NCI-H2107 treated with DMSO at 0.1 percent for 48 hours (cell line): Measurements from ENCODE around the gene PPFIA4.

Experiments
- DNase-seq: peaks from one replicate; lab custom pipeline; 2025; ENCODE audit not compliant: unreplicated experiment; lab: John Stamatoyannopoulos, UW

PPFIA4 gene

DNA sequence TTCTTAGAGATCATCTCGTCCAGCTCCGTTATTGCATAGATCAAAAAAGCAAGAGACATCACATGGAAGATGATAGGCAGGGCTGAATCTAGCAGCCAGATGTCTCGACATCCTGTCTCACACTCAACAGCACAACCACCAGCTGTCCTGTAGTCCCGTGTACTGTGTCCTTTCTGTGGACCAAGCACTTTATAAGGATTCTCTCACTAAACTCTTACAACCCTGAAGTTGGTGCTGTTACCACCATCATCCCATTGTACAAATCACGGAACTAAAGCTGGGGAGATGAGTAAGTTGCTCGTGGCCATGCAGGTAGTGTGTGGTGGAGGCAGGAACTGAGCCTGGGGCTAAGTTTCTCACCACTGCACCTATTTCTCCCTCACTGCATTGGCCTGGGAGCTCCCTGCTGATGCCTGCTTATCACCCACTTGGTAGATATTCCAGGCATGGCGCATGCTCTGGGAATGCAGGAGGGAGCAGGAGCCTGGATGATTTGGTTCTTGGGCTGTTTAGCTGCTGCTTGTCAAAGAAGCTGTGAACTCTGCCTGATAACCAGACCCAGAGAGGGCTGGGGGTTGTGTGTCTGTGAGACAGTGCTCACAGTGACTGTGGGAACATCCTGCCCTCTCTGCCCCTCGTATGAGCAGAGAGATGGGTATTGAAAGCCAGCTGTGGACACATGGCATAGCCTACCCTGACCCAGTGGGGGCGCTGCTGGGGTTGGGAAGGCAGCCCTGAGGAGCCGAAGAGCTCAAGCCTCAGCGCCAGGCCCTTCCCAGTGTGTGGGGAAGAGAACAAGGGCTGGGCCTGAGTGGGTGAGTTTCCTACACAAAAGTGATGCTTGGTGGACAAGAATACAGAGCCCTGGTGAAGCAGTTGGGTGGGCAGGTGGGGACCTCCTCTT lies 13.6 kb downstream of the PPFIA4 start:
- DNase-seq, result no peak

DNA sequence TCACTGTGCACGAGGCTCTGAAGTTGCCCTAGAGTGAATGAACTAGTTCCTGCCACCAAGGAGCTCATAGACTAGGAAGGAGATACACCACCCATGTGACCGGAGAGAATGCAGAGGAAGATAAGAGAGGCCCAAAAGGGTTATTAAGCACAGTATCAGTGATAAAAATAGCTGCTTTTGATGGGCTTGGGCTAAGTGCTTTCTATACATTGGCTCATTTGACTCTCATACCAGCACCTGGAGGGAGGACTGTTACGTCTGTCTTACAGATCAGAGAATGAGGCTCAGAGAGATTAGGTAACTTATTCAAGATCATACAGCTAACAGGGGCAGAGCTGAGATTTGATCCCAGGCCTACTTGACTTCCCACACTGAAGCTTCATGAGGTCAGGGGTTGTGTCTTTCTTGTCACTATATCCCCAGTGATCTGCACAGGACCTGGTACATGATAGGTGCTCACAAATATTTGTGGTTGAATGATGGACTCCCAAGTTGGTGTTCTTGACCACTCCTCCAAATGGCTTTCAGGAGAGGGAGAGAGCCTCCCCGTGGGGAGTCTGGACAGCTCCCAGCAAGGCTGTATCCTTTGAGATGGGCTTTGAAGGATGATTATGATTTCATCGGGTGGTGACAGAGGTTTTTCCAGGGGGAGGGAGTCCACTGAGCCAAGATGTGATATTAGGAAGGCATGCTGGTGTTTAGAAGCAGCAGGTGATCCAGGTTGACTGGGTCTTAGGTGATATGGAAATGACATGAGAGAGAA lies 14.4 kb downstream of the PPFIA4 start:
- DNase-seq, result no peak

DNA sequence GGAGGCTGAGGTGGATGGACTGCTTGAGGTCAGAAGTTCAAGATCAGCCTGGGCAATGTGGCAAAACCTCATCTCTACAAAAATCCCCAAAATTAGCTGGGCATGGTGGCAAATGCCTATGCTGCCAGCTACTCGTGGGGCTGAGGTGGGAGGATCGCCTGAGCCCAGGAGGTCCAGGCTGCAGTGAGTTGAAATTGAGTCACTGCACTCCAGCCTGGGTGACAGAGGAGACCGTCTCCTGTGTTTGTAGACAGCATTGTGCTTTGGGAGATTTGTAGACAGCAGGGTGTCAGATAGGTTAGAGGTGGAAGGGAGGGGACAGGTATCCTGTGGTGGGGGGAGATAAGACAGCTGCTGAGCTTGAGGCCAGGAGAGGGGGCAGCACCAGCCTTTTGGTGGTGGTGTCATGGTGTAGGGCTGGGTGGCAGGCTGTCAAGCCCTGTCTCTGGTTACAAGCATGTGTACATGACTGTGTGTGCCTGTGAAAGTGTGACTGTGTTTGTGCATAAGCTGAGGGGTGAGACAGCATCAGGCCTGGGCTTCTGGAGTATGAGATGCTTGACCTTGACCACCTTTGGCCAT lies 15.2 kb downstream of the PPFIA4 start:
- no peak for DNase-seq

DNA sequence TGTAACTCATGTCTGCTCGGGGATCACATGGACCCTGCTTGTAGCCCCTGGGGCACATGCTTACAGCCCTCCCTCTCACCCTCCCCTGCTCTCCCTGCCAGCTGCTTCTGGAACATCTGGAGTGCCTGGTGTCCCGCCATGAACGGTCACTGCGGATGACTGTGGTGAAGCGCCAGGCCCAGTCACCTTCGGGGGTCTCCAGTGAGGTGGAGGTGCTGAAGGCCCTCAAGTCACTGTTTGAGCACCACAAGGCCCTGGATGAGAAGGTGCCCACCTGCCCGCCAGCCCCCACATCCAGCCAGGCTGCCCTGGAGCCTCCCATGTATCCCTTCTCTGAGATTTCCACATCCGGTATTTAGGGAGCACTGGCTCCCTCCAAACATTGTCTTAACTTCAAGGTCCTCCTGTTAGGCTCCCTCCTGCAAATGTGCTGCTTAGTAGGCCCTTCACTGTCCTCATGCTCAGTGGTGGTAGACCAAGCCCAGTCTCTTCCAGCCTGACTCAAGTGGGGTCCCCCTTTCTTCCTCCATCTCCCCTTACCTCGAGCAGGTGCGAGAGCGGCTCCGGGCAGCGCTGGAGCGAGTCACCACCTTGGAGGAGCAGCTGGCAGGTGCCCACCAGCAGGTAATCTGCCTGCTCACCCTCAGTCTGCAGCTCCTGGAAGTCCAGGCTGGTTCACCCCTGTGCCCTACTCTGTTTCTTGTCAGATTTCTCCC lies 17.7 kb downstream of the PPFIA4 start:
- no peak for DNase-seq

DNA sequence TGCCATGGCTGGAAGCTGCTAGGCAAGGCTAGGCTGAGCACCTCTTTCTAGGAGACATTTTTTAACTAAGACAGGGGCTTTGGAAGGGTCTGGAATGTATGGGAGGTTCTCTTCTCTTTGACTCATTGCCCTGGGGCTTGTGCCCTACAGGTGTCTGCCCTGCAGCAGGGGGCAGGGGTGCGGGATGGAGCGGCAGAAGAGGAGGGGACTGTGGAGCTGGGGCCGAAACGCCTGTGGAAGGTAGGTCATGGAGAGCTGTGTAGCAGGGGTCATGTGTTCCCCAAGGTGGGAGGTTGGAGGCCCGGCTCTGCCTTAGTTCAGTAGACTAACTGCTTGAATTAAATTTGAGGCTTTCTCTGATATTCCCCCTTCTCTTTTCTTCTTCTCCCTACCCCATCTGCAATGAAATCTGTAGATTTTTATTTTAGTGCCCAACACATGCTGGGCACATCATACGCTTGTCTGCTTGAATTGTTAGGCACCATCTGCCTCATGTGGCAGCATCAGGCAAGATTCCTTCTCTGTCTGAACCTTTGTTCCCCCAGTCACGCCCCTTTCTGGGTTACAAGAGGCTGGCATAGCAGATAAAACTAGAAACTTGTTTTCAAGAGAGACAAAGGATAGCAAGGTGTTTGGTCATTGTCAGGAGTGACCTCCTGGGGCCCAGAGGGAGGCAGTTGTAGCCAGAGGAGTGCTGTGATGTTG lies 18.4 kb downstream of the PPFIA4 start:
- no peak for DNase-seq

DNA sequence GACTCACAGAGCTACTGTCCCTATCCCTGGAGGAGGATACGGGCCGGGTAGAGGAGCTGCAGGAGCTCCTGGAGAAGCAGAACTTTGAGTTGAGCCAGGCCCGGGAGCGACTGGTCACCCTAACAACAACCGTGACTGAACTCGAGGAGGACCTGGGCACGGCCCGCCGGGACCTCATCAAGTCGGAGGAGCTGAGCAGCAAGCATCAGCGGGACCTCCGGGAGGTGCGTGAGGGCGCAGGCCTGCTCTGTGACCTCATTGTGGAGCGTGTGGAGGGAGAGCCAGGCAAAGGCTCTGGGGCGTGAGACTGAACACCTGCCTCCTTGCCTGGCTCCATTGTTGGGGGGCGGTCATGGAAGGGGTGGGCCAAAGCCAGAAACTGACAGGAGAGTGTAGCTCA lies 19.0 kb downstream of the PPFIA4 start:
- DNase-seq, result no peak

DNA sequence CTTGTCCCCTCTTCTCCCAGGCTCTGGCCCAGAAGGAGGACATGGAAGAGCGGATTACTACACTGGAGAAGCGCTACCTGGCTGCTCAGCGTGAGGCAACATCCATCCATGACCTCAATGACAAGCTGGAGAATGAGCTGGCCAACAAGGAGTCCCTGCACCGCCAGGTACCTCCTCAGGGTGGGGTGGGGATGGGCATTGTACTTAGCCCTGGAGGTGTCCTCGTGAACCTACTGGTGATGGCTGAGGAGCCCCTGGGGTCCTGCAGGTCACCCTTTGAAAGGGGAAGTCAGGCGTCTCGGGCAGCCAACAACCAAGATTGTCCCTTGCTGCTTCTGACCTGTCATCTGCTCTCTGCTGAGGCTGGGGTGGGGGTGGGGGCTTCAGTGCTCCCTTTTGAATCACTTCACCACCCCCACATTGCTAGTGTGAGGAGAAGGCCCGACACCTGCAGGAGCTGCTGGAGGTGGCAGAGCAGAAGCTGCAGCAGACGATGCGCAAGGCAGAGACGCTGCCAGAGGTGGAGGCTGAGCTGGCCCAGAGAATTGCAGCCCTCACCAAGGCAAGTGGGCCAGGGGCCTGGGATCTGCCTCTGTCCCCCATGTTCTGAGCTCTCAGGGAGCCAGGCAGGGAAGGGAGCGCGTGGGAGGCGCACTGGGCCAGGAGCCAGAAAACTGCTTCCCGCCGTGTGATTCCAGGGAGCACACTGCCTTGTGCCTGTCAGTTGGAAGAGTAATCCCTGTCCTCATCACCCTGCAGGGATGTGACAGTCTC lies 19.7 kb downstream of the PPFIA4 start:
- DNase-seq, result no peak

DNA sequence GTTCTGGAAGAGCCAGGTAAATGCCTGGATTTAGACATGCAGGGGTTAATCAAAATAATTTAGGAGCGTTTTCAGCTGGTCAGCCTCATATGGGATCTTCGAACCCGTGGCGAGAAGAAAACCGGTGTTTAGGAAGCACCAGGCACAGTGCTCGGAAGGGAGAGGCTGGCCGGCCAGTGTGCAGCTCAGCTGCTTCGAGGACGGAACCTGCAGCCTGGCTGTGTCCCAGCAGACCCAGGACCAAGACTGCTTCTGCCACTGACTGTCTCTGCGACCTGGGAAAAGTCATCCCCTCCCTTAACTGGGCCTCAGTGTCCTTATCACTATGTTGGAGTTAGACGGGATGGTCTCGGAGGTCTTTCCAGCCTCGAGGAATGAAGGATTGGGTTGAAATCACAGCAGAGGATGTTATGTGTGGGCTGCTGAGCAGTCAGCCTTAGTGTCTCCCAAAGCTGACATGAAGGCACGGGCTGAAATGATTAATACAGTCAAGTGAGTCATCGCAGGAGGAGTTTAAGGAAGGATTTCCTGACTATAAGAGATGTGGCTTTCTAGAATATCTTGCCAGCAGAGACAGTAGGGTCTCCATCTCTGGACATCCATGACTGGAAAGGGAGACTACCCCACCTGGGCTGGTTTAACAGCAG lies 20.8 kb downstream of the PPFIA4 start:
- no peak for DNase-seq

DNA sequence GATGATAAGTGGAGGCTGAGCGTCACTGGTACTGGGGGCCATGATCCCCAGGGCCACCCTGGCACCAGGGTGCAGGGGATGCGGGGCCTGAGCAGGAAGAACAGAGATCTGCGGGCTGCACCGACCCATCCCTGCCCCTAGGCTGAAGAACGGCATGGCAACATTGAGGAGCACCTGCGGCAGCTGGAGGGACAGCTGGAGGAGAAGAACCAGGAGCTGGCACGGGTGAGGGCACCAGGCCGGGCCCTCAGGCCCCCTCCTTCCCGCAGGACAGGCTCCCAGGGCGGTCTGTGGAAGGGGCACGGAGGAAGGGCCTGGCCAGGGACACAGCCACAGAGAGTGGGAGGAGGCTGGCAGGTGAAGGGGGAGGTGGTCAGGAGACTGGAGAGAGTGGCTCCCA lies 21.8 kb downstream of the PPFIA4 start:
- DNase-seq, result no peak

DNA sequence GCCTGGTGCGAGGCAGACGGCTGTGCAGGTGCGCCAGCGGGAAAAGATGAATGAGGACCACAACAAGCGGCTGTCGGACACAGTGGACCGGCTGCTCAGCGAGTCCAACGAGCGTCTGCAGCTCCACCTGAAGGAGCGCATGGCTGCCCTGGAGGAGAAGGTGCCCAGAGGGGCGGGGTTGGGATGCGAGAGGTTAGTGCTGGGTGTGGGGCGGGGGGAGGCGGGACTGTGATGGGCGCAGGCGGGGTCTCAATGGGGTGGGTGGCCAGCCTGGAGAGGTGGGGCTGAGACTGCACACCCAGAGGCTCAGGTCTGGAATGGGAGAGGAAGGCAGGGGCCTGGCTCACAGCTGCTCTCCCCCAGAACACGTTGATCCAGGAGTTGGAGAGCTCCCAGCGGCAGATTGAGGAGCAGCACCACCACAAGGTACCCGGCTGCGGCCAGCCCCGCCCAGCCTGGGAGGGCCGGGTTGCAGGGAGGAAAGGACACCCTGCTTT lies 22.3 kb downstream of the PPFIA4 start:
- DNase-seq, result peak; percentile 63

DNA sequence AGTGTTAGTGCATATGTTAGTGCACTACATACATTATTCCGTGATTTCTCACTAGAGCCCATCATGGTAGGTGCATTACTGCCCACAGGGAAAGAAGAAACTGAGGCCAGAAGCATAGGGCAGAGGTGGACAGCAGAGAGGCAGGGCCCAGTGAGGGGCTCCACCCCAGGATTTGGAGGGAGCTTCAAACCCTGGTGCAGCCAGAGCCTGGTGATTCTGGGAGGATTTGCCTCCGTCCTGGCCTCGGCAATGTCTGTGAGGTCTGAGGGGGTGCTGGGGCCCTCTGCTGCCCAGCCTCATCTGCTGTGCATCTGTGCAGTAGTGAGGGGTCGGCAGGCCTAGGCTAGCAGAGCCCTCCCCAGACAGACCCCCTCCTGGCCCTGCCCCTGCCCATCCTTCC lies 22.8 kb downstream of the PPFIA4 start:
- no peak for DNase-seq

DNA sequence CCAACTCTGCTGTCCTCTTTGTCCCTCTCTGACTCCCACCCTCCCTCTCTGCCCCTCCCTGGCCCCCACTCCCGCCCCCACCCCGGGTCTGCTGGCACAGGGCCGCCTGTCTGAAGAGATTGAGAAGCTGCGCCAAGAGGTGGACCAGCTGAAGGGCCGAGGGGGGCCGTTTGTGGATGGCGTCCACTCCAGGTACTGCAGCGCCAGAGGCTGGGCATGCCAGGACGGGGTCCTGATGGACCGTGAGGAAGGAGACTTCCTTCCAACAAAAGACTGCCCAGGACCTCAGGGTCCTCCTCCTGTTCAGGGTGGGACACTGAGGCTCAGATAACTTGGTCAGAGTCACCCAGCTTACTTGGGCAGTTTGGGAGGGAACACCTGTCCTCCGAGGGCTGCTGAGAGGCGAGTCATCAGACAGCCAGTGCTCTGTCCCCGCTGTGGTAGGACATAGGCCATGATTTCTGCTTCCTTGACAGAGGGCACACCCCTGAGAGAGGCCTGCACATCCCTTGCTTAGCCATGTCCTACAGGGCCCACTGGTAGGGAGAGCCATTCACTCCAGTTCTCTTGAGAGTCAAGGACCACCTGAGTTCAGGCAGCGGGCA lies 23.4 kb downstream of the PPFIA4 start:
- DNase-seq, result no peak

DNA sequence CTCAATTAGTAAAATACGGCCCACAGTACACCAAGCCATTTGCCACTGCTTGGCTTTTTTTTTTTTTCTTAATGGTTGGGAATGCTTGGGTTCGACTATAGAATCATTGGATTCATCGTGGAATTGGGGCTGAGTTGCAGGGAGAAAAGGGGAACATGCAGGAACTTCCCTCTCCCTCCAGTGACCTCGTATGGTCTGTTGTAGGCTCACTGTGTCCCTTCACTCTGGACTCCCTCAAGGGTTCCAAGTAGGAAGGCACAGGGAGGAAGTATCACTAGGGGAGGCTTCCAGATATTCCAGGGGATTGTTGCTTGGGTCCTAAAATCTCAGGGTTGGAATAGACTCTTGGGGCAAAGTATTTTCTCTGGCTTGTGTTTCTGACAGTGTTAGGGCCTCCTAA lies 24.5 kb downstream of the PPFIA4 start:
- no peak for DNase-seq

DNA sequence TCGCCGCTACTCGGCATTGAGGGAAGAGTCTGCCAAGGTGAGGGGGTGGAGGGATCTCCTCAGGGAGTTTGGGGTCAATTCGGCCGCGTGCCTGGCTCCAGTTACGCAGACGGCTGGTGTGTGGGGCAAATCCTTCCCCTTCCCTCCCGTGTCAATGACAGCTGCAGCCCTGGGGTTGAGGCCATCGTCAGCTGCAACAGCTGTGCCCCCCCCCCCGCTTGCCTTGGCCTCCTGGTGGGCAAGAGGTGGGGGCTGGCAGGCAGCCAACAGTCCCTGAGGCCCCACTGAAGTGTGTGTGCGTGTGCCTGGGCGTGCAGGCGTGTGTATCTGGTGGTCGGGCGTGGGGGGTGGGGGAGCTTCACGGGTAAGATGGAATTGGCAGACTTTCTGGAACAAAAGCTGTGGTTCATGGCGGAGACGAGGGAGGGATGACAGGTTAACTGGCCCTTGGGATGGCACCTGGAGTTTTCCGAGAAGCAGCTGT lies 25.6 kb downstream of the PPFIA4 start:
- peak; percentile 49 for DNase-seq

DNA sequence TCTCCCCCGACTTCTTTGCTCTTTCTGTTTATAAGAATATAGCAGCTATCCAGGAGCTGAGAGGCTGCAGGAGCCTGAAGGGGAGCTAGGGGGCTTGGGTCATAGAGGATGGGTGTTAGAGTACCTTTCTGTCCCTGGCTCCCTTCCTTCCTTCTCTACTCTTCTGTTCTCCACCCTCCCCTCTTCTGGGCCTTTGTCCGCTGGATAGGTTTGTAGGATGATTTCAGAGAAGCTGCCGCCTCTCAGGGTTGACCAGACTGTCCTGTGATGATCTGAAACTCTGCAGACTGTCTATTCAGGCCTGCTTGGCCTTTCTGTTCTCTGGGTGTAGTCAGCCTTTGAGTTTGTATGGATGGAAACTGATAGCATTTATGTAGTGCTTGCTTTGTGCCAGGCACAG lies 26.3 kb downstream of the PPFIA4 start:
- DNase-seq, result no peak

DNA sequence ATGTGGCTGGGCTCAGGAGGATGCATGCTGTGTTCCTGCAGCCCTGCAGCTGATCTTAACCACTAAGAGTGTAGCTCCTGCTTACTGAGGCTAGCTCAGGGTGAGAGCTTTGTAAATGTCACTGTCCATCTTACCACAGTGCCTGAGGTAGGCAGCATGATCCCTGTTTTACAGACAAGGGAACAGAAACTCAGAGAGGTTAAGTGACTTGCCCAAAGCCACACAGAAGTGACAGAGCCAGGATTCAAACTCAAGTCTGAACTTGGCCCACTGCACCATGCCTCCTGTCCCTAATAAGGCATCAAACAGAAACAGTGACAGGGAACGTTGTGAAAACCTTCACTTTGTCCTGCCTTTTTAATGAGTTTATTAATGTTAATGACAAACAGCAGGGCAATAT lies 27.9 kb downstream of the PPFIA4 start:
- DNase-seq, result no peak

DNA sequence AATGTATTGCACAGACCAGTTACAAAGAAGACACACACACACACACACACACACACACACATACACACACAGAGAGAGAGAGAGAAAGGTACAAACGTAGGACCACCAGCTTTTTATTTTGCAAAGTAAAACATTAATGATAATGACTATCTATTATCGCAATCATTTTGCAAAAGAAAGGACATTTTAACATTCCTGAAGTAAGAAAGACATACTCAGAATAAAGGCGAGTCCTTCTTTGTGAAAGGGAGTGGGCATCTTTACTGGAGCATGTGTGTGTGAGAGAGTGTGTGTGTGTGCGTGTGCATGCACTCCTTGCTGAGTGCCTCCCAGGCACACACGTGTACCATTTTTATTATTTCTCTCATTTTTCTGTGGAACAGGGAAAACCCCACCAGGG lies 28.4 kb downstream of the PPFIA4 start:
- DNase-seq, result no peak

DNA sequence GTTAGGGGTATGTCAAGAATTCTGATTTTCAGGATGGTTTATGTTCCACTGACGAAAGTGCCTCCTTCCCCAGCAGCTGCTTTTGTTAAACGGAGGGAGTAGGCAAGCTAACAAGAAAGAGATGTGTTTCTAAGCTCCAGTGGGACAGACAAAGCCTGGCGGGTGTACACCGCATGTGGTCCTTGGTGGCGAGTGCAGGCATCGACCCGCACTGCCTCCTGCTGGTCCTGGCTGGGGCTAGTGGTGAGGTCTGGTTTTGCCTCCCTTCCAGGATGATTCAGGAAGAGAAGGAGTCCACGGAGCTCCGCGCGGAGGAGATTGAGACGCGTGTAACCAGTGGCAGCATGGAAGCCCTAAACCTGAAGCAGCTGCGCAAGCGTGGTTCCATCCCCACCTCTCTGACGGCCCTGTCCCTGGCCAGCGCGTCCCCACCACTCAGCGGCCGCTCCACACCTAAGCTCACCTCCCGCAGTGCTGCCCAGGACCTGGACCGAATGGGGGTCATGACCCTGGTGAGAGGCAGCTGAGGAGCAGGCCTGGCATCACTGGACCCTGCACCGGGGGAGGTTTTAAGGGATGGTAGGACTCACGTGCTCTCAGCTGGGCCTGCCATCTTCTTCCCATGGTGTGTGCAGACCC lies 29.0 kb downstream of the PPFIA4 start:
- no peak for DNase-seq
